A549 (cell line): ENCODE data around the gene SNX17. TPM values are rescaled to one million over a fixed set of nuclear protein-coding genes. Genes with fewer than 3 reads are reported as not detected.

Source experiments
- ATAC-seq, 2 experiments: fragments of 200-7000 bp in 1 of 2; fragments of >200 bp in 1 of 2; cut with Nextera tagmentation in 1 of 2; cut with Tn5 transposase in 1 of 2; 3 replicates each; pipeline versions ENCODE4 v1.8.0 to v1.9.1; 2018 to 2020; ENCODE audit warnings: mild to moderate bottlenecking in 1 of 2, moderate library complexity in 1 of 2
- CTCF ChIA-PET: fragments of 300-600 bp; sonication (Branson Sonifier 250); formaldehyde crosslinking; extraction: SDS; loops from one replicate; lab custom pipeline; 2021; ENCODE audit warnings: antibody characterized with exemption, inconsistent platforms; lab: Yijun Ruan, JAX
- POLR2A ChIA-PET: fragments of 350-600 bp; formaldehyde crosslinking; extraction: SDS; loops from one replicate; lab custom pipeline; 2021; ENCODE audit warnings: antibody characterized with exemption, inconsistent platforms; lab: Yijun Ruan, JAX
- DNase-seq, 2 experiments: peaks; one replicate each; pipeline versions ENCODE4 v3.0.0 to v3.0.0-alpha.2; 2011 to 2016; ENCODE audit warnings: low read depth in 1 of 2, low spot score in 1 of 2
- FAIRE-seq: peaks from 2 replicates; lab custom pipeline; 2011; peaks lifted over from hg19 to GRCh38; lab: Jason Lieb, UNC
- H3K27ac ChIP-seq, 2 experiments: fragments of >200 bp; sonication (Bioruptor Twin); formaldehyde crosslinking; 3 replicates each; pipeline ENCODE4 v1.5.1; 2016 to 2017
- H3K4me1 ChIP-seq: fragments of >200 bp; sonication (Bioruptor Twin); formaldehyde crosslinking; 3 replicates; pipeline ENCODE4 v1.6.1; 2016
- H3K4me2 ChIP-seq: fragments of >200 bp; sonication (Bioruptor Twin); formaldehyde crosslinking; 3 replicates; pipeline ENCODE4 v1.6.1; 2016
- H3K4me3 ChIP-seq: fragments of >200 bp; sonication (Bioruptor Twin); formaldehyde crosslinking; 3 replicates; pipeline ENCODE4 v1.5.1; 2016
- H3K9me3 ChIP-seq: fragments of >200 bp; sonication (Bioruptor Twin); formaldehyde crosslinking; 3 replicates; pipeline ENCODE4 v1.6.1; 2016
- ATOH8 ChIP-seq: fragments of 250-450 bp; sonication (Bioruptor Pico); IDR thresholded peaks from 2 replicates; pipeline ENCODE4 v1.5.0; 2020; ENCODE audit warnings: low read depth, mild to moderate bottlenecking, moderate library complexity
- CBX2 ChIP-seq: fragments of 200-600 bp; sonication (generic); IDR thresholded peaks from 2 replicates; pipeline ENCODE4 v1.6.1; 2016; ENCODE audit warnings: low read depth, mild to moderate bottlenecking, borderline replicate concordance
- CHD2 ChIP-seq: fragments of 150-350 bp; IDR thresholded peaks from 2 replicates; pipeline ENCODE4 v1.6.1; 2014; ENCODE audit warnings: low read length; ENCODE audit not compliant: partially characterized antibody
- CTCF ChIP-seq: fragments of >200 bp; sonication (Bioruptor Twin); formaldehyde crosslinking; IDR thresholded peaks from 3 replicates; pipeline ENCODE4 v1.5.1; 2016
- E2F6 ChIP-seq: IDR thresholded peaks from 2 replicates; pipeline ENCODE4 v1.6.1; 2012; ENCODE audit warnings: low read depth, borderline replicate concordance
- EHF ChIP-seq: fragments of 250-450 bp; sonication (Bioruptor Pico); IDR thresholded peaks from 2 replicates; pipeline ENCODE4 v1.5.0; 2020; ENCODE audit warnings: mild to moderate bottlenecking
- EHMT2 ChIP-seq: fragments of 200-600 bp; sonication (generic); IDR thresholded peaks from 2 replicates; pipeline ENCODE4 v1.6.1; 2016; ENCODE audit warnings: antibody characterized with exemption, low read depth, mild to moderate bottlenecking, moderate library complexity
- ELK1 ChIP-seq: fragments of 150-350 bp; IDR thresholded peaks from 2 replicates; pipeline ENCODE4 v1.6.1; 2014; ENCODE audit warnings: low read depth, mild to moderate bottlenecking, low read length
- EP300 ChIP-seq, 2 experiments: fragments of >200 bp; sonication (Bioruptor Twin); formaldehyde crosslinking; IDR thresholded peaks; 2 replicates in 1 of 2; 3 replicates in 1 of 2; pipeline ENCODE4 v1.6.1; 2016 to 2017
- FOSL2 ChIP-seq, 2 experiments: fragments of 450-650 bp in 1 of 2; fragments of >200 bp in 1 of 2; sonication (Bioruptor Twin) in 1 of 2; formaldehyde crosslinking; IDR thresholded peaks; 2 replicates each; pipeline versions ENCODE4 v1.5.0 to v1.6.1; 2016 to 2020; ENCODE audit warnings: mild to moderate bottlenecking in 1 of 2, moderate library complexity in 1 of 2
- GATA3 ChIP-seq: IDR thresholded peaks from 2 replicates; pipeline ENCODE4 v1.6.1; 2012; ENCODE audit warnings: borderline replicate concordance
- HES2 ChIP-seq: fragments of >200 bp; sonication (Bioruptor Twin); formaldehyde crosslinking; IDR thresholded peaks from 2 replicates; pipeline ENCODE4 v1.6.1; 2016
- HOXB13 ChIP-seq: fragments of 250-450 bp; sonication (Bioruptor Pico); IDR thresholded peaks from 2 replicates; pipeline ENCODE4 v1.5.0; 2020; ENCODE audit warnings: low read depth, mild to moderate bottlenecking, moderate library complexity
- JUN ChIP-seq, 2 experiments: fragments of >200 bp; sonication (Bioruptor Twin); formaldehyde crosslinking; IDR thresholded peaks; 2 replicates in 1 of 2; 3 replicates in 1 of 2; pipeline ENCODE4 v1.6.1; 2016 to 2017
- KDM5A ChIP-seq: fragments of 200-600 bp; sonication (generic); IDR thresholded peaks from 2 replicates; pipeline ENCODE4 v1.6.1; 2016; ENCODE audit warnings: antibody characterized with exemption, mild to moderate bottlenecking
- MAX ChIP-seq: IDR thresholded peaks from 2 replicates; pipeline ENCODE4 v1.6.1; 2012
- MAZ ChIP-seq: fragments of 150-350 bp; IDR thresholded peaks from 2 replicates; pipeline ENCODE4 v1.6.1; 2014; ENCODE audit warnings: antibody characterized with exemption, low read depth, low read length, borderline replicate concordance
- NPAS2 ChIP-seq: fragments of 250-450 bp; sonication (Bioruptor Pico); IDR thresholded peaks from 2 replicates; pipeline ENCODE4 v1.8.0; 2022; ENCODE audit warnings: mild to moderate bottlenecking, moderate library complexity, borderline replicate concordance
- PBX3 ChIP-seq: IDR thresholded peaks from 2 replicates; pipeline ENCODE4 v1.6.1; 2012
- PHF8 ChIP-seq: fragments of 200-600 bp; sonication (generic); IDR thresholded peaks from 2 replicates; pipeline ENCODE4 v1.6.1; 2016; ENCODE audit warnings: low read depth, mild to moderate bottlenecking, antibody characterized with exemption, moderate library complexity, borderline replicate concordance
- POLR2AphosphoS2 ChIP-seq: conservative IDR thresholded peaks from 2 replicates; pipeline ENCODE4 v1.6.1; 2012; ENCODE audit warnings: low read length, improper control_type of control experiment, inconsistent platforms
- RCOR1 ChIP-seq: fragments of 150-350 bp; IDR thresholded peaks from 2 replicates; pipeline ENCODE4 v1.6.1; 2014; ENCODE audit warnings: antibody characterized with exemption, low read length, low read depth
- RFX5 ChIP-seq: fragments of 450-650 bp; IDR thresholded peaks from 2 replicates; pipeline ENCODE4 v1.7.1; 2014; ENCODE audit warnings: antibody characterized with exemption, mild to moderate bottlenecking, moderate library complexity
- SMC3 ChIP-seq: fragments of >200 bp; sonication (Bioruptor Twin); formaldehyde crosslinking; IDR thresholded peaks from 3 replicates; pipeline ENCODE4 v1.6.1; 2018; ENCODE audit warnings: inconsistent platforms
- TFCP2L1 ChIP-seq: fragments of 250-450 bp; sonication (Bioruptor Pico); IDR thresholded peaks from 2 replicates; pipeline ENCODE4 v1.5.0; 2021; ENCODE audit warnings: mild to moderate bottlenecking
- USF2 ChIP-seq: fragments of 450-650 bp; IDR thresholded peaks from 2 replicates; pipeline ENCODE4 v1.6.1; 2014; ENCODE audit warnings: antibody characterized with exemption
- ZFP36 ChIP-seq: fragments of 450-650 bp; IDR thresholded peaks from 2 replicates; pipeline ENCODE4 v1.6.1; 2014; ENCODE audit warnings: borderline replicate concordance; ENCODE audit not compliant: partially characterized antibody
- ZNF302 ChIP-seq: fragments of 250-450 bp; sonication (Bioruptor Pico); IDR thresholded peaks from 2 replicates; pipeline ENCODE4 v1.9.0; 2021; ENCODE audit warnings: inconsistent platforms, mild to moderate bottlenecking, moderate library complexity
- ZSCAN20 ChIP-seq: fragments of 250-450 bp; sonication (Bioruptor Pico); IDR thresholded peaks from 2 replicates; pipeline ENCODE4 v1.8.0; 2022; ENCODE audit warnings: mild to moderate bottlenecking, moderate library complexity
- WGBS: methylation state at CpG from one replicate; pipeline ENCODE4 v1.1.6; 2017; ENCODE audit errors: missing lambda C conversion rate; 5-methylcytosine and 5-hydroxymethylcytosine counted together
- polyA plus RNA-seq, 4 experiments: library from polyadenylated mRNA; depleted of rRNA in 3 of 4; stranded (reverse); fragments of >200 nt; fragmentation: RNase III in 1 of 4; extraction: RNeasy Plus Mini Kit Qiagen cat#74134 plus additional on column Dnase treatment in 1 of 4; gene quantifications; 2 replicates in 3 of 4; 3 replicates in 1 of 4; pipeline ENCODE4 v1.2.3, GENCODE V29; 2011 to 2017

SNX17 gene
- polyA plus RNA-seq, 2 of the 4 experiments (the other 2 are of a cell fraction): 141 to 154 TPM

GRCh38 chr2:27356056-27356381 lies 14.4 kb upstream of the SNX17 start:
- Histone ChIP-seq H3K4me1 (peaks cover 28% of the 10 kb centered on the region), H3K4me2 (peak overlapping the region; percentile 77), H3K27ac (peak overlapping the region; percentile 83 to 91), H3K4me3 (peak overlapping the region; percentile 82), H3K9me3 (no peaks in the 10 kb centered on the region)
- DNase-seq (peak; percentile 70 to 81), ATAC-seq (peak; percentile 58 to 76), FAIRE-seq (no peak)
- TF ChIP-seq RCOR1: no peak
- no peak for TF ChIP-seq ZFP36
- TF ChIP-seq EHF: no peak
- no peak for TF ChIP-seq FOSL2 (IDR thresholded peaks at IDR 0.05)
- no peak for TF ChIP-seq FOSL2 (CRISPR knock-in tag; IDR thresholded peaks at IDR 0.05)
- TF ChIP-seq ZNF302: no peak
- TF ChIP-seq KDM5A: no peak
- no peak for TF ChIP-seq HES2
- no peak for TF ChIP-seq EP300 (IDR thresholded peaks at IDR 0.05)
- TF ChIP-seq SMC3: no peak
- TF ChIP-seq ATOH8 (CRISPR knock-in tag): no peak
- TF ChIP-seq CTCF: no peak
- no peak for TF ChIP-seq EHMT2
- no peak for TF ChIP-seq HOXB13
- 0 out of 2 replicates have a peak, but pooled peaks have one; percentile 55 for TF ChIP-seq TFCP2L1 (CRISPR knock-in tag)
- TF ChIP-seq PBX3: peak; percentile 40; the same call in 1 of the 2 replicates
- no peak for TF ChIP-seq ELK1
- TF ChIP-seq JUN (IDR thresholded peaks at IDR 0.05): no peak
- no peak for TF ChIP-seq USF2
- ChIA-PET POLR2A (interaction anchor here (0.9 to 2.3 kb wide), 4 partner anchors 14 to 34 kb away, joined by 3 to 25 read pairs (median 8); partner anchors contain the start of genes EIF2B4 and SNX17), CTCF (interaction anchor here (1.1 to 2.9 kb wide), 5 partner anchors 9 to 76 kb away, joined by 3 to 21 read pairs (median 4); partner anchors contain the start of genes EIF2B4 and SNX17)
- 2% methylated on average over 12 of the region's 12 CpGs for WGBS

- DNase-seq (peak; percentile 95 to 99), ATAC-seq (peak; percentile 93 to 96), FAIRE-seq (no peak)
- Histone ChIP-seq H3K4me3 (peak within 1 kb of the TSS; percentile 82), H3K9me3 (no peaks in the 10 kb centered on the region), H3K27ac (peak within 1 kb of the TSS; percentile 83 to 91), H3K4me1 (peaks cover 28% of the 10 kb centered on the region), H3K4me2 (peak within 1 kb of the TSS; percentile 77)
- CTCF ChIA-PET: interaction anchor here (0.5 to 2.9 kb wide), 6 partner anchors 9 to 1382 kb away, joined by 3 to 21 read pairs (median 4); partner anchors contain the start of genes EIF2B4 and SNX17
- WGBS: 1% methylated on average over 35 of the region's 67 CpGs
- POLR2A ChIA-PET: interaction anchor here (0.9 to 2.3 kb wide), 10 partner anchors 9 to 145 kb away, joined by 3 to 25 read pairs (median 4); partner anchors contain the start of genes ATRAID, EIF2B4, SLC5A6 and SNX17
- TF ChIP-seq PHF8: peak; percentile 73; the same call in 1 of the 2 replicates
- no peak for TF ChIP-seq CBX2
- no peak for TF ChIP-seq ZSCAN20 (CRISPR knock-in tag)
- no peak for TF ChIP-seq ZNF302
- TF ChIP-seq E2F6: peak; percentile 92
- no peak for TF ChIP-seq SMC3
- peak; percentile 90; the same call in 1 of the 2 replicates for TF ChIP-seq MAZ
- peak; percentile 98 for TF ChIP-seq MAX
- peak; percentile 13; the same call in 1 of the 2 replicates for TF ChIP-seq GATA3
- TF ChIP-seq POLR2AphosphoS2: no peak
- TF ChIP-seq KDM5A: peak; percentile 91
- TF ChIP-seq RFX5: no peak
- TF ChIP-seq NPAS2 (CRISPR knock-in tag): no peak
- TF ChIP-seq CHD2: peak; percentile 55
These were observed 13.8 kb upstream of the SNX17 start, which contains the start of gene GTF3C2 for GRCh38 chr2:27356382-27357181. GTF3C2 (minus strand) TSS chr2:27356764; CDS start chr2:27343554, 13,210 bp downstream.
